Subcutaneous adipose tissue (tissue), 4 donors: ENCODE results near the gene PNPLA3. TPM values are rescaled to one million over a fixed set of nuclear protein-coding genes. Genes with fewer than 3 reads are reported as not detected.

Experiments used
- CTCF ChIP-seq: fragments of 450-650 bp; IDR thresholded peaks from one replicate; pipeline ENCODE4 v1.5.1; 2016; ENCODE audit warnings: low read depth, mild to moderate bottlenecking, control low read depth, antibody characterized with exemption, moderate library complexity
- total RNA-seq, 4 donors: library from RNA; depleted of rRNA; stranded (reverse); fragments of >200 nt; gene quantifications; one replicate each; pipeline ENCODE4 v1.1.0, GENCODE V29; 2016

The PNPLA3 gene
- total RNA-seq, 4 donors from 2014 or later, result 2.3 to 6.6 (median 3.1) TPM

- no peak for TF ChIP-seq CTCF
These were observed 66.4 kb downstream of the PNPLA3 start for GRCh38 chr22:43990044-43990443.

- no peak for TF ChIP-seq CTCF
These were observed 67.9 kb downstream of the PNPLA3 start for GRCh38 chr22:43991316-43992020.

- no peak for TF ChIP-seq CTCF
These were observed 68.8 kb downstream of the PNPLA3 start for GRCh38 chr22:43992331-43992821.

- TF ChIP-seq CTCF, result no peak
These were observed 69.6 kb downstream of the PNPLA3 start for GRCh38 chr22:43993072-43993760.

- no peak for TF ChIP-seq CTCF
These were observed 70.4 kb downstream of the PNPLA3 start for GRCh38 chr22:43994006-43994405.

- no peak for TF ChIP-seq CTCF
These were observed 70.8 kb downstream of the PNPLA3 start for GRCh38 chr22:43994416-43994815.

- no peak for TF ChIP-seq CTCF
These were observed 71.6 kb downstream of the PNPLA3 start for GRCh38 chr22:43995057-43995685.
